Measurements from ENCODE around the gene FBXO7. TPM values are rescaled to one million over a fixed set of nuclear protein-coding genes. Genes with fewer than 3 reads are reported as not detected.
A peak's percentile ranks its signal among the peaks of the same experiment; 100 is the strongest.

FBXO7 gene
- total RNA-seq, 1 experiment from 2014 or later: 91.6 TPM

- no peak for DNase-seq (ENCODE audit: low read depth)
Observed at GRCh38 chr22:32489377-32489776, 14.8 kb downstream of the FBXO7 start.

- DNase-seq (ENCODE audit: low read depth): no peak
Observed at GRCh38 chr22:32490279-32490678, 15.7 kb downstream of the FBXO7 start.

- DNase-seq (ENCODE audit: low read depth): no peak
Observed at GRCh38 chr22:32492111-32492510, 17.5 kb downstream of the FBXO7 start.

GRCh38 chr22:32493551-32493950 lies 18.9 kb downstream of the FBXO7 start:
- no peak for DNase-seq (ENCODE audit: low read depth)

- no peak for DNase-seq (ENCODE audit: low read depth)
Observed at GRCh38 chr22:32494971-32495370, 20.4 kb downstream of the FBXO7 start.

- DNase-seq (ENCODE audit: low read depth): no peak
Observed at GRCh38 chr22:32499666-32500065, 25.1 kb downstream of the FBXO7 start.

GRCh38 chr22:32501836-32502752 lies 27.5 kb downstream of the FBXO7 start:
- peak; percentile 24 for DNase-seq (ENCODE audit: low read depth)

GRCh38 chr22:32509045-32509444 lies 34.4 kb downstream of the FBXO7 start:
- no peak for DNase-seq (ENCODE audit: low read depth)

GRCh38 chr22:32511274-32511673 lies 36.7 kb downstream of the FBXO7 start:
- no peak for DNase-seq (ENCODE audit: low read depth)

GRCh38 chr22:32511776-32512175 lies 37.2 kb downstream of the FBXO7 start:
- DNase-seq (ENCODE audit: low read depth): no peak

GRCh38 chr22:32512267-32512982 lies 37.8 kb downstream of the FBXO7 start:
- no peak for DNase-seq (ENCODE audit: low read depth)

GRCh38 chr22:32515084-32515483 lies 40.5 kb downstream of the FBXO7 start:
- no peak for DNase-seq (ENCODE audit: low read depth)

GRCh38 chr22:32517488-32517887 lies 42.9 kb downstream of the FBXO7 start:
- no peak for DNase-seq (ENCODE audit: low read depth)

- DNase-seq (ENCODE audit: low read depth): no peak
Observed at GRCh38 chr22:32517921-32518320, 43.3 kb downstream of the FBXO7 start.

GRCh38 chr22:32518381-32518780 lies 43.8 kb downstream of the FBXO7 start:
- DNase-seq (ENCODE audit: low read depth): no peak

- no peak for DNase-seq (ENCODE audit: low read depth)
Observed at GRCh38 chr22:32518848-32519247, 44.2 kb downstream of the FBXO7 start.

GRCh38 chr22:32520612-32521011 lies 46.0 kb downstream of the FBXO7 start:
- DNase-seq (ENCODE audit: low read depth): no peak

GRCh38 chr22:32522237-32522636 lies 47.6 kb downstream of the FBXO7 start:
- no peak for DNase-seq (ENCODE audit: low read depth)

- DNase-seq (ENCODE audit: low read depth): no peak
Observed at GRCh38 chr22:32527756-32528155, 53.1 kb downstream of the FBXO7 start.

GRCh38 chr22:32528316-32528715 lies 53.7 kb downstream of the FBXO7 start:
- DNase-seq (ENCODE audit: low read depth): no peak

- peak; percentile 76 for DNase-seq (ENCODE audit: low read depth)
Observed at GRCh38 chr22:32528984-32529982, 54.7 kb downstream of the FBXO7 start.

- peak; percentile 40 for DNase-seq (ENCODE audit: low read depth)
Observed at GRCh38 chr22:32531228-32531627, 56.6 kb downstream of the FBXO7 start.
